Smooth muscle cell (in vitro differentiated cells): ENCODE data around the gene TNMD. TPM values are rescaled to one million over a fixed set of nuclear protein-coding genes. Genes with fewer than 3 reads are reported as not detected.

Source experiments
- DNase-seq: peaks from one replicate; lab custom pipeline; 2025; ENCODE audit not compliant: unreplicated experiment; lab: John Stamatoyannopoulos, UW
- H2AFZ ChIP-seq: fragments of 200-600 bp; sonication (generic); 2 replicates; pipeline ENCODE4 v1.6.0; 2016; ENCODE audit warnings: antibody characterized with exemption, low read depth, mild to moderate bottlenecking
- H3F3A ChIP-seq: fragments of 200-600 bp; sonication (generic); 2 replicates; pipeline ENCODE4 v1.6.0; 2017; ENCODE audit warnings: antibody characterized with exemption, low read depth
- H3K27ac ChIP-seq: fragments of 200-600 bp; sonication (generic); 2 replicates; pipeline ENCODE4 v1.5.1; 2016; ENCODE audit warnings: low read depth, mild to moderate bottlenecking
- H3K27me3 ChIP-seq: fragments of 200-600 bp; sonication (generic); 2 replicates; pipeline ENCODE4 v1.6.1; 2016; ENCODE audit warnings: low read depth, mild to moderate bottlenecking
- H3K36me3 ChIP-seq: fragments of 200-600 bp; sonication (generic); 2 replicates; pipeline ENCODE4 v1.5.1; 2016; ENCODE audit warnings: low read depth
- H3K4me1 ChIP-seq: fragments of 200-600 bp; sonication (generic); 2 replicates; pipeline ENCODE4 v1.5.1; 2016; ENCODE audit warnings: low read depth
- H3K4me2 ChIP-seq: fragments of 200-600 bp; sonication (generic); 2 replicates; pipeline ENCODE4 v1.6.0; 2016; ENCODE audit warnings: mild to moderate bottlenecking
- H3K4me3 ChIP-seq: fragments of 200-600 bp; sonication (generic); 2 replicates; pipeline ENCODE4 v1.5.1; 2016; ENCODE audit warnings: mild to moderate bottlenecking
- H3K79me2 ChIP-seq: fragments of 200-600 bp; sonication (generic); 2 replicates; pipeline ENCODE4 v1.6.0; 2016; ENCODE audit warnings: low read depth, mild to moderate bottlenecking
- H3K9ac ChIP-seq: fragments of 200-600 bp; sonication (generic); 2 replicates; pipeline ENCODE4 v1.6.0; 2016; ENCODE audit warnings: low read depth
- H3K9me3 ChIP-seq: fragments of 200-600 bp; sonication (generic); replicated peaks from 2 replicates; pipeline ENCODE4 v1.5.1; 2016; ENCODE audit warnings: low read depth
- H4K20me1 ChIP-seq: fragments of 200-600 bp; sonication (generic); 2 replicates; pipeline ENCODE4 v1.6.0; 2016; ENCODE audit warnings: low read depth
- CTCF ChIP-seq: fragments of 200-600 bp; sonication (generic); IDR thresholded peaks from 2 replicates; pipeline ENCODE4 v1.5.1; 2017; ENCODE audit warnings: borderline replicate concordance, mild to moderate bottlenecking, antibody characterized with exemption; ENCODE audit not compliant: insufficient read depth, poor library complexity, severe bottlenecking
- WGBS: methylation state at CpG from one replicate; pipeline ENCODE4 v1.1.7; 2016; ENCODE audit warnings: low lambda C conversion rate; 5-methylcytosine and 5-hydroxymethylcytosine counted together
- polyA plus RNA-seq: library from polyadenylated mRNA; unstranded; fragments of >200 nt; fragmentation: Nextera tagmentation; extraction: Ambion mirVana; gene quantifications from 2 replicates; pipeline ENCODE4 v1.2.1, GENCODE V29; 2016
- total RNA-seq: library from RNA; depleted of rRNA; stranded (reverse); fragments of >200 nt; gene quantifications from 2 replicates; pipeline ENCODE4 v1.2.3, GENCODE V29; 2014

TNMD gene
- total and polyA plus RNA-seq, 2 experiments from 2014 or later, result not detected

- 9% methylated on average over 1 of the region's 1 CpG for WGBS
- DNase-seq, result peak; percentile 4
- H3K79me2 ChIP-seq, result peaks cover 16% of the 10 kb centered on the region
- H3K27ac ChIP-seq, result peak overlapping the region; percentile 94
- no peaks in the 10 kb centered on the region for H3K36me3 ChIP-seq
- no peaks in the 10 kb centered on the region for H3K27me3 ChIP-seq
- no peak overlapping the region for H3K4me3 ChIP-seq
- no peak for TF ChIP-seq CTCF
- no peaks in the 10 kb centered on the region for H4K20me1 ChIP-seq
- H3K4me1 ChIP-seq, result peaks cover 11% of the 10 kb centered on the region
- H3K9ac ChIP-seq, result peak overlapping the region; percentile 82
- H3F3A ChIP-seq, result no peaks in the 10 kb centered on the region
- H3K4me2 ChIP-seq, result peak overlapping the region; percentile 80
- H2AFZ ChIP-seq, result no peak overlapping the region
- H3K9me3 ChIP-seq, result no peaks in the 10 kb centered on the region
Observed at GRCh38 chrX:100647095-100647494, 62.4 kb downstream of the TNMD start.

DNA sequence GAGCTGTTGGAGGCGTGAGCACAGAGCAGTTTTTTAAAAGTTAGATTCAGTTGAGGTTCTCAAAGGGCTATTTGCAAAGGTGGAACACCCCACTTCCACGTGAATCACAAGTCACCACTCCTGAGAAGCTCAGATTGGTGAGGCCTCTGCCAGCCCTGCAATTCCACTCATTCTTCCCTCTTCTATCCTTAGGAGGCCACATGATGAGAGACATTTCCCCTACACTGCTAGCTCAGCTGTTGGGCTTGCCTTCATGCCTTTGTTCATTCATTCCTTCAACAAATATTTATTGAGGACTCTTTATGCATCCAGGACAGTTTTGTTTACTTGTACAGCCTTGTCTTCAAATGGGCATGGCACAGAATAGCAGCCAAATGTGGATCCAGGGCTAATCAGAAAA lies 63.0 kb downstream of the TNMD start:
- WGBS, result 27% methylated on average over 2 of the region's 2 CpGs
- Histone ChIP-seq H3K4me1 (peaks cover 11% of the 10 kb centered on the region), H3K79me2 (peaks cover 16% of the 10 kb centered on the region), H4K20me1 (no peaks in the 10 kb centered on the region), H3K4me3 (no peak overlapping the region), H3K27me3 (no peaks in the 10 kb centered on the region), H3K4me2 (peak overlapping the region; percentile 63), H2AFZ (no peak overlapping the region), H3F3A (peaks cover under 1% of the 10 kb centered on the region), H3K27ac (peak overlapping the region; percentile 94), H3K9me3 (no peaks in the 10 kb centered on the region), H3K9ac (peak overlapping the region; percentile 82), H3K36me3 (no peaks in the 10 kb centered on the region)
- no peak for TF ChIP-seq CTCF
- no peak for DNase-seq

DNA sequence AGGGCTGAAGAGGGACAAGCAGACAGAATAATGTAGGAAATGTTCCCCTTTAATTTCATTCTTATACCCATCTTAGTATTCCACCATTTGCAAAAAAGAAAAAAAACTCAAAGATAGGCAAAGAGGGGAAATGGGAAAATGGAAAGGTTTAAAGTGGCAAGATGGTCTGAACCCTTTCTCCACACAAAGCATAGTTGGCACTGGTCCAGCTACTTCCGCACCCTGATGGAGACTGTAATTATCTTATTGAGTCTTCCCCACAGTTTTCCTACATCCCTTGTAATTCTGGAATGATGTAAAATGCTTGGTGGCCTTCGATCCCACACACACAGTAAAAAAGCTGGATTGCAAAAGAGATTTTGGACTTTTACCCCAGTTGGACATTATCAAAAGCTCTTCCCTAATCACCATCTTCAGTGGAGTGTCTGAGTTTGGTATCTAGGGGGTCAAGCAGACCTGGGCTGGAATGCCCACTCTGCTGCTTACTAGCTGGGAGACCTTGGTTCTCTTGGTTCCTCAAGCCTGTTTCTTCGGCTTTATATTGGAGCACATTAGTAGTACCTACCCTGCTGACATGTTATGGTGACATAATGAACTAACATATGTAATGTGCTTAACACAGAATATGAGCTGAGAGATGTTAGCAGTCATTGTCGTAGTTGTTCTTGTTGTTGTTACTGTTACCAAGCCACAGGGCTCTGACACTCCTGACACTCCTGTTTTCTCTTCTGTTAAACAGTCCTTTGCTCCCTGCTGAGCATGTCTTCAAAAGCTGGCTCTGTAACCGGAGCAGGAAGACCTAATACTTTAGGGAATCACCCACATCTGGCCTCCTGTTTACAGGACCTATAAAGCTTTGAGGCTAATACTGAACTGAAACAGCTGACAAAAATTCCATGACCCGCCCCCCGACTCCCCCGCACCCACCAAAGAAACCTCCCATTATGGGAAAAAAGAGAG lies 64.0 kb downstream of the TNMD start:
- Histone ChIP-seq H3K79me2 (peaks cover 16% of the 10 kb centered on the region), H3K9me3 (no peaks in the 10 kb centered on the region), H4K20me1 (no peaks in the 10 kb centered on the region), H3K27ac (peak overlapping the region; percentile 94), H3K4me2 (peak overlapping the region; percentile 63), H3K36me3 (no peaks in the 10 kb centered on the region), H3F3A (peaks cover 3% of the 10 kb centered on the region), H2AFZ (no peak overlapping the region), H3K9ac (peak overlapping the region; percentile 82), H3K4me1 (peaks cover 11% of the 10 kb centered on the region), H3K4me3 (no peak overlapping the region), H3K27me3 (no peaks in the 10 kb centered on the region)
- 47% methylated on average over 8 of the region's 8 CpGs for WGBS
- no peak for TF ChIP-seq CTCF
- peak; percentile 8 for DNase-seq

Other genes starting within 250 kb of the TNMD start
- gene PCDH19, start 174.7 kb upstream of the TNMD start, total RNA-seq, result 16.8 and 17.9 TPM in 2 replicates
- gene PCDH19, start 174.7 kb upstream of the TNMD start, polyA plus RNA-seq, result 7.5 and 11.6 TPM in 2 replicates
- gene TSPAN6, start 51.9 kb downstream of the TNMD start, total RNA-seq, result 86.4 and 104 TPM in 2 replicates
- gene TSPAN6, start 51.9 kb downstream of the TNMD start, polyA plus RNA-seq, result 78.6 and 80.5 TPM in 2 replicates
- gene SRPX2, start 59.3 kb downstream of the TNMD start, total RNA-seq, result 118 and 151 TPM in 2 replicates
- 151 and 215 TPM in 2 replicates for gene SRPX2, start 59.3 kb downstream of the TNMD start, polyA plus RNA-seq
- gene SYTL4, start 147.2 kb downstream of the TNMD start, total RNA-seq, result 4.8 and 6.6 TPM in 2 replicates
- gene SYTL4, start 147.2 kb downstream of the TNMD start, polyA plus RNA-seq, result 8.0 and 10.5 TPM in 2 replicates
- gene CSTF2, start 235.5 kb downstream of the TNMD start, total RNA-seq, result 18.4 and 23.0 TPM in 2 replicates
- gene CSTF2, start 235.5 kb downstream of the TNMD start, polyA plus RNA-seq, result 16.7 and 21.5 TPM in 2 replicates